ENCODE results near the gene SLC22A23.

GRCh38 chr6:3347826-3348225 lies 109.0 kb downstream of the SLC22A23 start:
- TF ChIP-seq CTCF (conservative IDR thresholded peaks at IDR 0.05; ENCODE audit: low read depth, low read length), result no peak
- no peak for TF ChIP-seq USF2 (IDR thresholded peaks at IDR 0.05; ENCODE audit: low read depth, low read length)
- TF ChIP-seq MAFK (IDR thresholded peaks at IDR 0.05; ENCODE audit: low read depth, low read length), result no peak
- TF ChIP-seq POLR2A (IDR thresholded peaks at IDR 0.05; ENCODE audit: low read depth, low read length), result no peak
- no peak for TF ChIP-seq ELK1 (IDR thresholded peaks at IDR 0.05; ENCODE audit: borderline replicate concordance, low read depth, low read length)
- TF ChIP-seq MXI1 (IDR thresholded peaks at IDR 0.05; ENCODE audit: borderline replicate concordance, low read depth, low read length), result no peak
- TF ChIP-seq RAD21 (IDR thresholded peaks at IDR 0.05; ENCODE audit: low read length), result no peak
- TF ChIP-seq RFX5 (IDR thresholded peaks at IDR 0.05; ENCODE audit: low read depth, low read length), result no peak
- no peak for TF ChIP-seq NFE2L2 (IDR thresholded peaks at IDR 0.05; ENCODE audit: low read depth, low read length)
- TF ChIP-seq CEBPB (IDR thresholded peaks at IDR 0.05; ENCODE audit: low read depth, low read length), result no peak
- TF ChIP-seq RCOR1 (IDR thresholded peaks at IDR 0.05; ENCODE audit: insufficient replicate concordance, low read length), result no peak
